Loucy (cell line): ENCODE results near the gene STXBP5.

Experiments
- EZH2phosphoT487 ChIP-seq: fragments of 200-600 bp; IDR thresholded peaks from 2 replicates; pipeline ENCODE4 v1.6.1; 2018; ENCODE audit warnings: antibody characterized with exemption, mild to moderate bottlenecking, moderate library complexity, borderline replicate concordance
- TF ChIP-seq, protein P1 (sequence below): fragments of 200-600 bp; sonication (generic); conservative IDR thresholded peaks from 2 replicates; pipeline ENCODE4 v1.5.1; 2014; ENCODE audit warnings: mild to moderate bottlenecking, antibody characterized with exemption, low read length

DNA sequence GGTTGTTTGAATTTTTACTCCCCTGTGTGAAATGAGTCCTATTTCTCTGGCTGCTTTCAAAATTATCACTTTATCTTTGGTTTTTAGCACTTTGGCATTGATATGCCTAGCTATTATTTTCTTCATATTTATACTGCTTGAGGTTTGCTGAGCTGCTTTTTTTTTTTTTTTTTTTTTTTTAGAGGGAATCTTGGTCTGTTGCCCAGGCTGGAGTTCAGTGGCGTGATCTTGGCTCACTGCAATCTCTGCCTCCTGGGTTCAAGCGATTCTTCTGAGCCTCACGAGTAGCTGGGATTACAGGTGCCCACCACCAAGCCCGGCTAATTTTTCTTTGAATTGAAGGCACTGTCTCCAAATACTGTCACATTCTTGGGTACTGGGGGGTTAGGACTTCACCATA is 40.6 kb downstream of the STXBP5 start:
- TF ChIP-seq, protein P1, sequence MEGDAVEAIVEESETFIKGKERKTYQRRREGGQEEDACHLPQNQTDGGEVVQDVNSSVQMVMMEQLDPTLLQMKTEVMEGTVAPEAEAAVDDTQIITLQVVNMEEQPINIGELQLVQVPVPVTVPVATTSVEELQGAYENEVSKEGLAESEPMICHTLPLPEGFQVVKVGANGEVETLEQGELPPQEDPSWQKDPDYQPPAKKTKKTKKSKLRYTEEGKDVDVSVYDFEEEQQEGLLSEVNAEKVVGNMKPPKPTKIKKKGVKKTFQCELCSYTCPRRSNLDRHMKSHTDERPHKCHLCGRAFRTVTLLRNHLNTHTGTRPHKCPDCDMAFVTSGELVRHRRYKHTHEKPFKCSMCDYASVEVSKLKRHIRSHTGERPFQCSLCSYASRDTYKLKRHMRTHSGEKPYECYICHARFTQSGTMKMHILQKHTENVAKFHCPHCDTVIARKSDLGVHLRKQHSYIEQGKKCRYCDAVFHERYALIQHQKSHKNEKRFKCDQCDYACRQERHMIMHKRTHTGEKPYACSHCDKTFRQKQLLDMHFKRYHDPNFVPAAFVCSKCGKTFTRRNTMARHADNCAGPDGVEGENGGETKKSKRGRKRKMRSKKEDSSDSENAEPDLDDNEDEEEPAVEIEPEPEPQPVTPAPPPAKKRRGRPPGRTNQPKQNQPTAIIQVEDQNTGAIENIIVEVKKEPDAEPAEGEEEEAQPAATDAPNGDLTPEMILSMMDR, result no peak
- TF ChIP-seq EZH2phosphoT487, result no peak
